ENCODE data around the gene CNGA3.
"Not testable (repeated sequence)": the region's sequence is repeated elsewhere in the genome, so short reads cannot be mapped to it uniquely, and the experiment has no call there.

CNGA3 gene

DNA sequence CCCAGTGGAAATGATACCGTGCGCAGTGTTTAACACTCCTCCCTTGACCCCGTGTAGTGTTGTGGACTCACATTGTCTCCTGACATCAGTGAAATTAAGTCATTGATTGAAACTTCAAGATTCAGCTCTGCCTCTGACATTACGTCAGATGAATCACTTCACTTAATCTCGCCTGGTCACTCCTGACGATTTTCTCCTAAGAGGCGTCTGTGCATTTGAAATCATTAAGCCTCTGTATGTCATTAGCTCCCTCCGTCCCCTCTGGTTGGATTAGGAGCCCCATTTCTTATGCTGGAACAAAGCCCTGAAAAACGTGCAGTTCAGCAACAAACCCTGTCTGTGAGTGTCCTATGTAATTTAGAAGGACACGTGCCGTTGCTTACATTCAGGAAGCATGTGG is 36.7 kb upstream of the CNGA3 start:
- no peaks in the 10 kb centered on the region for H3K79me2 ChIP-seq (ENCODE audit: control insufficient read depth, insufficient read depth, low read length, unreplicated experiment)
- H3K27ac ChIP-seq (ENCODE audit: low read depth, low read length), result no peak overlapping the region
- no peaks in the 10 kb centered on the region for H3K27me3 ChIP-seq (ENCODE audit: insufficient read depth, low read length)
- H3K4me1 ChIP-seq (ENCODE audit: control insufficient read depth, insufficient read depth, low read length, unreplicated experiment), result no peaks in the 10 kb centered on the region
- no peaks in the 10 kb centered on the region for H3K36me3 ChIP-seq (ENCODE audit: insufficient read depth, low read length)
- no peak overlapping the region for H2AFZ ChIP-seq (ENCODE audit: low read length, unreplicated experiment)
- no peak overlapping the region for H3K4me3 ChIP-seq (ENCODE audit: low read depth, low read length)

GRCh38 chr2:98310010-98310409 is 36.2 kb upstream of the CNGA3 start:
- Histone ChIP-seq H2AFZ (ENCODE audit: low read length, unreplicated experiment) (no peak overlapping the region), H3K27me3 (ENCODE audit: insufficient read depth, low read length) (no peaks in the 10 kb centered on the region), H3K4me3 (ENCODE audit: low read depth, low read length) (no peak overlapping the region), H3K36me3 (ENCODE audit: insufficient read depth, low read length) (no peaks in the 10 kb centered on the region), H3K27ac (ENCODE audit: low read depth, low read length) (no peak overlapping the region), H3K79me2 (ENCODE audit: control insufficient read depth, insufficient read depth, low read length, unreplicated experiment) (no peaks in the 10 kb centered on the region), H3K4me1 (ENCODE audit: control insufficient read depth, insufficient read depth, low read length, unreplicated experiment) (no peaks in the 10 kb centered on the region)

DNA sequence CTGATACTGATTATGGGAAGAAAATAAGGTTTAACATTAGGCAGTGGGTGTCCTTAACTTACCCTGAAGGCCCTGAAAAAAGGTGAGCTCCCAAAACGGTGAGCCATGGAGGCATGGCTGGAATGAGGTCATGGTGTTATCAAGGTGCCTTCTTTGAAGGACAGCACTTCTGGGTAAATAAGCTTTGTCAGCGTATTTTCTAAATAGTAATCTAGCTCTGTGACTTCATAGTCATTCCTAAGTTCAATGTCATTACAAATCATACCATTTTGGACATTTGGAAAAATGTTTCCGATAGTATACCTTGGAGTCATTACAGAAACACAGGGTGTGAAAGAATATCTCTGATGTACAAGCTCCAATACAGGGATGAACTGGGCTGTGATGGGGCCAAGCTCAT is 35.2 kb upstream of the CNGA3 start:
- Histone ChIP-seq H3K4me1 (ENCODE audit: control insufficient read depth, insufficient read depth, low read length, unreplicated experiment) (no peaks in the 10 kb centered on the region), H2AFZ (ENCODE audit: low read length, unreplicated experiment) (no peak overlapping the region), H3K27me3 (ENCODE audit: insufficient read depth, low read length) (no peaks in the 10 kb centered on the region), H3K79me2 (ENCODE audit: control insufficient read depth, insufficient read depth, low read length, unreplicated experiment) (no peaks in the 10 kb centered on the region), H3K27ac (ENCODE audit: low read depth, low read length) (no peak overlapping the region), H3K36me3 (ENCODE audit: insufficient read depth, low read length) (no peaks in the 10 kb centered on the region), H3K4me3 (ENCODE audit: low read depth, low read length) (no peak overlapping the region)

DNA sequence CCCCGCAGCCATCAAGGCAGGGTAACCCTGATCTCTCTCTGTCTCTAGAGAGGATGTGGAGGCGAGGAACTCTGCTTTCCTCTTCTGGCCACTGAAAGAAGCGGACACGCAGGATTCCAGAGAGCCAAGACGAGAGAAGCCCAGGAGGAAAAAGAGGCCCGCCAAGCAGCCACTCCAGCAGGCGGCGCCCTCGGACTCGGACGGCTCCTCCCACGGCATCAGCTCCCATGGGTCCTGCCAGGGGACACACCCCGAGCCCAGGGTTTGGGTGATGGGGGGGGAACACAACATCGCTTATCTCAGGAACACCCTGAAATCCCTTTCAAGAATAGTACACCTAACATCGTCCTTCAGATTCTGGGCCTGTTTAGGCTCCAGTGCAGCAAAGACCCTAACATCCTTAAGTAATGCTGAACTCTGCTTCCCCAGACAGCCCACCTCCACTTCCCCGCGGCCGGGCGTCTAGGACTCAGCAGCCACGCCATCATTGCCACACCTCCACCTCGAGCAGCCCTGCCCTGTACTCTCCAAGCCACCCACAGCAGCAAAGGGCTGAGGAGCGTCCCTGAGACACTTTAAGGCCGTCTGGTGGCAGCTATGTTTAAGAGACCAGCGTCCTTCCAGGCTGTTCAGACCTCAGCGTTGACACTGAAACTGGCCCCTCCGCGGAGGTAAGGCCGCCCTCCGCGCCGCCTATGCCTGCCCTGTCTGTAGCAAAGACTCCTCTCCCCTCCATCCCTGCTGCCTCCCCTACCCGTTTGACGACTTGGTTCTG is 34.3 kb upstream of the CNGA3 start:
- Histone ChIP-seq H3K36me3 (ENCODE audit: insufficient read depth, low read length) (no peaks in the 10 kb centered on the region), H3K79me2 (ENCODE audit: control insufficient read depth, insufficient read depth, low read length, unreplicated experiment) (no peaks in the 10 kb centered on the region), H2AFZ (ENCODE audit: low read length, unreplicated experiment) (no peak overlapping the region), H3K4me1 (ENCODE audit: control insufficient read depth, insufficient read depth, low read length, unreplicated experiment) (no peaks in the 10 kb centered on the region), H3K4me3 (ENCODE audit: low read depth, low read length) (no peak overlapping the region), H3K27ac (ENCODE audit: low read depth, low read length) (no peak overlapping the region), H3K27me3 (ENCODE audit: insufficient read depth, low read length) (no peaks in the 10 kb centered on the region)

- H3K4me1 ChIP-seq (ENCODE audit: control insufficient read depth, insufficient read depth, low read length, unreplicated experiment), result no peaks in the 10 kb centered on the region
- H3K36me3 ChIP-seq (ENCODE audit: insufficient read depth, low read length), result no peaks in the 10 kb centered on the region
- no peak overlapping the region for H2AFZ ChIP-seq (ENCODE audit: low read length, unreplicated experiment)
- no peak overlapping the region for H3K27ac ChIP-seq (ENCODE audit: low read depth, low read length)
- no peak overlapping the region for H3K4me3 ChIP-seq (ENCODE audit: low read depth, low read length)
- no peaks in the 10 kb centered on the region for H3K79me2 ChIP-seq (ENCODE audit: control insufficient read depth, insufficient read depth, low read length, unreplicated experiment)
- H3K27me3 ChIP-seq (ENCODE audit: insufficient read depth, low read length), result no peaks in the 10 kb centered on the region
These were observed 32.6 kb upstream of the CNGA3 start for GRCh38 chr2:98313492-98314250.

GRCh38 chr2:98314251-98314650 is 32.0 kb upstream of the CNGA3 start:
- Histone ChIP-seq H3K4me1 (ENCODE audit: control insufficient read depth, insufficient read depth, low read length, unreplicated experiment) (no peaks in the 10 kb centered on the region), H2AFZ (ENCODE audit: low read length, unreplicated experiment) (no peak overlapping the region), H3K27me3 (ENCODE audit: insufficient read depth, low read length) (no peaks in the 10 kb centered on the region), H3K36me3 (ENCODE audit: insufficient read depth, low read length) (no peaks in the 10 kb centered on the region), H3K27ac (ENCODE audit: low read depth, low read length) (no peak overlapping the region), H3K79me2 (ENCODE audit: control insufficient read depth, insufficient read depth, low read length, unreplicated experiment) (no peaks in the 10 kb centered on the region), H3K4me3 (ENCODE audit: low read depth, low read length) (no peak overlapping the region)

DNA sequence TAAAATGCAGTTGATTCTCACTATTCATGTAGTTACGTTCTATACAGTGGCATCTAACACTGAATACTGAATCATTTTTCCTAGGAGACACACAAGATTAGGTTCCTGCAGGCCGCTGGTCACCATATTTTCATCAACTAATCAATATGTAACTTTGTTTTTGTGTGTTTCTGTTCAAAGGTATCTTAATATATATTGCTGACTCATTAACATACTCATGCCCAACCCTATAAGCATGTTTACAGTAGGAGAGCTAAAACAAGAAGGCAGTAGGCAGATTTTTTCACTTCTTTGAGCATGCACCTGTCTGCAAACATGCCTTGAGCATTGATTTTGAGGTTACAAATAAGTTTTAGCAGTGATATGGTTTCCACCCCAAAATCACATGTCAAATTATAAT is 30.3 kb upstream of the CNGA3 start:
- no peak overlapping the region for H2AFZ ChIP-seq (ENCODE audit: low read length, unreplicated experiment)
- no peaks in the 10 kb centered on the region for H3K4me1 ChIP-seq (ENCODE audit: control insufficient read depth, insufficient read depth, low read length, unreplicated experiment)
- no peaks in the 10 kb centered on the region for H3K36me3 ChIP-seq (ENCODE audit: insufficient read depth, low read length)
- H3K27ac ChIP-seq (ENCODE audit: low read depth, low read length), result no peak overlapping the region
- no peaks in the 10 kb centered on the region for H3K27me3 ChIP-seq (ENCODE audit: insufficient read depth, low read length)
- H3K79me2 ChIP-seq (ENCODE audit: control insufficient read depth, insufficient read depth, low read length, unreplicated experiment), result no peaks in the 10 kb centered on the region
- no peak overlapping the region for H3K4me3 ChIP-seq (ENCODE audit: low read depth, low read length)

DNA sequence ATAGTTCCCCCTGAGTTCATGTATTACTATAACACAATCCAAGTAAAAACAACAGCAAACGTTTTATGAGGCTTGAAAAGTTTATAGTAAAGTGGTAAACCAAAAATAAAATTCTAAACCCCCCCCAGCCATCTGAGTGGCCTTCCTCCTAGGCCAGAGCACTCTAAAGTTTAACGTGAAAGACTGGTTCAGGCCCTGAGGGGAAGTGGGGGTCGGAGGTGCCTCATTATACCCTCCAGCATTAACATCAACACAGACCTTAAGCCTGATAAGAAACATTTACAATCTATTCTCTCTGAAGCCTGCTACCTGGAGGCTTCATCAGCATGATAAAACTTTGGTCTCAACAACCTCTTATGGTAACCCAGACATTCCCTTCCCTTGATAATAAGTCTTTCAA is 29.0 kb upstream of the CNGA3 start:
- Histone ChIP-seq H3K4me1 (ENCODE audit: control insufficient read depth, insufficient read depth, low read length, unreplicated experiment) (no peaks in the 10 kb centered on the region), H3K36me3 (ENCODE audit: insufficient read depth, low read length) (no peaks in the 10 kb centered on the region), H2AFZ (ENCODE audit: low read length, unreplicated experiment) (no peak overlapping the region), H3K27ac (ENCODE audit: low read depth, low read length) (no peak overlapping the region), H3K79me2 (ENCODE audit: control insufficient read depth, insufficient read depth, low read length, unreplicated experiment) (no peaks in the 10 kb centered on the region), H3K27me3 (ENCODE audit: insufficient read depth, low read length) (no peaks in the 10 kb centered on the region), H3K4me3 (ENCODE audit: low read depth, low read length) (no peak overlapping the region)

DNA sequence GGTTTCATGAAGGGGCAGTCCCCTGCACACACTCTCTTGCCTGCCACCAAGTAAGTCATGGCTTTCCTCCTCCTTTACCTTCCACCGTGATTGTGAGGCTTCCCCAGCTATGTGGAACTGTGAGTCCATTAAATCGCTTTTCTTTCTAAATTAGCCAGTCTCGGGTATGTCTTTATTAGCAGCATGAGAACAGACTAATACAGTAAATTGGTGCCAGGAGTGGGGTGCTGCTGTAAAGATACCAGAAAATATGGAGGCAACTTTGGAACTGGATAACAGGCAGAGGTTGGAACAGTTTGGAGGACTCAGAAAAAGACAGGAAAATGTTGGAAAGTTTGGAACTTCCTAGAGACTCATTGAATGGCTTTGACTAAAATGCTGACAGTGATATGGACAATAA is 26.1 kb upstream of the CNGA3 start:
- not testable (repeated sequence) for H3K4me3 ChIP-seq (ENCODE audit: low read depth, low read length); H3K27ac ChIP-seq (ENCODE audit: low read depth, low read length)

DNA sequence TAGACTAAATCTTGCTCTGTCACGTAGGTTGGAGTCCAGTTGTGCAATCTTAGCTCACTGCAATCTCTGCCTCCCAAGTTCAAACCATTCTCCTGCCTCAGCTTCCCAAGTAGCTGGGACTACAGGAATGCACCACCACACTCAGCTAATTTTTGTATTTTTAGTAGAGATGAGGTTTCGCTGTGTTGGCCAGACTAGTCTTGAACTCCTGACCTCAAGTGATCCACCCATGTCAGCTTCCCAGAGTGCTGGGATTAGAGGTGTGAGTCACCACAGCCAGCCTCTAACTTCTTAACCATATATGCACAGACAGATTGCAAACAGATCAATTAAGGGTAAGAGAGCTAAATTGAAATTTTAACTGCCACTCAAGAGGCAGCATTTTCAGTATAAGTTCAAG is 22.1 kb upstream of the CNGA3 start:
- H3K4me1 ChIP-seq (ENCODE audit: control insufficient read depth, insufficient read depth, low read length, unreplicated experiment), result peaks cover 9% of the 10 kb centered on the region
- no peak overlapping the region for H3K4me3 ChIP-seq (ENCODE audit: low read depth, low read length)
- H3K27ac ChIP-seq (ENCODE audit: low read depth, low read length), result no peak overlapping the region
- no peak overlapping the region for H2AFZ ChIP-seq (ENCODE audit: low read length, unreplicated experiment)
- H3K79me2 ChIP-seq (ENCODE audit: control insufficient read depth, insufficient read depth, low read length, unreplicated experiment), result no peaks in the 10 kb centered on the region
- H3K27me3 ChIP-seq (ENCODE audit: insufficient read depth, low read length), result no peaks in the 10 kb centered on the region
- H3K36me3 ChIP-seq (ENCODE audit: insufficient read depth, low read length), result no peaks in the 10 kb centered on the region

More for the DNA sequence above, 26.1 kb upstream of the CNGA3 start:
- H3K79me2 ChIP-seq (ENCODE audit: control insufficient read depth, insufficient read depth, low read length, unreplicated experiment); H3K4me1 ChIP-seq (ENCODE audit: control insufficient read depth, insufficient read depth, low read length, unreplicated experiment); H3K36me3 ChIP-seq (ENCODE audit: insufficient read depth, low read length); H2AFZ ChIP-seq (ENCODE audit: low read length, unreplicated experiment); H3K27me3 ChIP-seq (ENCODE audit: insufficient read depth, low read length): not testable (repeated sequence)

DNA sequence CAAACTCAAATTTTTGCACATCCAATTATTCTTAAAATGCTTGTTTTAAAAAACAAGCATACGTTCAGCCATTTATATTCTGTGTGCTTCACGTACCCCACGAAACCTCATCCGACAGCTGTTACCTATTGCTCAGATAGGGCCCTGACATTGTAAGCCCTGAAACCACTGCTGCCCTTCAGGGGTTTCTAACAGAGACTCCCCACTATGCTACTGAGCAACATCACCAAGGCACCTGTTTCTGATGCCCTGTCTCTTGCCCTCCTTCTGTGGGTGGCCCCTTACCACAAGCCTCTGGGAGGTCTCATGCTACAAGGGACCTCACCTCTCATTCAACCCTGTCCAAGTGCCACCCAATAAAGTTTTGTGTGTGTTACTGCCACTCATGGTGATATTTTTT is 18.5 kb upstream of the CNGA3 start:
- Histone ChIP-seq H3K27ac (ENCODE audit: low read depth, low read length) (no peak overlapping the region), H3K4me1 (ENCODE audit: control insufficient read depth, insufficient read depth, low read length, unreplicated experiment) (peaks cover 10% of the 10 kb centered on the region), H3K79me2 (ENCODE audit: control insufficient read depth, insufficient read depth, low read length, unreplicated experiment) (no peaks in the 10 kb centered on the region), H3K27me3 (ENCODE audit: insufficient read depth, low read length) (no peaks in the 10 kb centered on the region), H3K36me3 (ENCODE audit: insufficient read depth, low read length) (no peaks in the 10 kb centered on the region), H2AFZ (ENCODE audit: low read length, unreplicated experiment) (no peak overlapping the region), H3K4me3 (ENCODE audit: low read depth, low read length) (no peak overlapping the region)
